Endothelial cell of umbilical vein (primary cell): ENCODE data around the gene PPP1R18. TPM values are rescaled to one million over a fixed set of nuclear protein-coding genes. Genes with fewer than 3 reads are reported as not detected.

Experiments
- BruUV-seq: library from RNA; stranded (reverse); fragments of 400-500 nt; replicated peaks from 2 replicates; lab custom pipeline; 2021; lab: Mats Ljungman, UMichigan
- CTCF ChIA-PET: fragments of 300-600, 350-600 bp; sonication (Branson Sonifier 250); formaldehyde crosslinking; loops from one replicate; lab custom pipeline; 2021; ENCODE audit warnings: antibody characterized with exemption, inconsistent platforms; lab: Charles Lee
- POLR2A ChIA-PET: fragments of 300-600, 350-600 bp; sonication (Branson Sonifier 250); formaldehyde crosslinking; loops from one replicate; lab custom pipeline; 2021; ENCODE audit warnings: antibody characterized with exemption, inconsistent platforms; lab: Charles Lee
- DNase-seq: peaks from one replicate; pipeline ENCODE4 v3.0.0-alpha.2; 2011; ENCODE audit warnings: low read depth, low spot score
- FAIRE-seq: peaks from 2 replicates; lab custom pipeline; 2011; peaks lifted over from hg19 to GRCh38; lab: Jason Lieb, UNC
- H2AFZ ChIP-seq: 2 replicates; pipeline ENCODE4 v1.6.0; 2012; ENCODE audit warnings: low read depth, low read length, control low read depth, inconsistent platforms
- H3K27ac ChIP-seq: 2 replicates; pipeline ENCODE4 v1.5.1; 2011; ENCODE audit warnings: low read depth, mild to moderate bottlenecking, control low read depth, low read length, moderate library complexity; ENCODE audit not compliant: insufficient read depth
- H3K27me3 ChIP-seq, 2 experiments: 2 replicates each; pipeline versions ENCODE4 v1.6.0 to v1.6.1; 2011; ENCODE audit warnings: low read length in 2 of 2, mixed read lengths in 1 of 2; ENCODE audit not compliant: control insufficient read depth in 2 of 2, insufficient read depth in 2 of 2
- H3K36me3 ChIP-seq, 2 experiments: 2 replicates in 1 of 2; 3 replicates in 1 of 2; pipeline ENCODE4 v1.5.1; 2011; ENCODE audit warnings: low read length in 2 of 2, mild to moderate bottlenecking in 1 of 2, moderate library complexity in 1 of 2; ENCODE audit not compliant: control insufficient read depth in 2 of 2, insufficient read depth in 2 of 2; ENCODE audit errors: extremely low read depth in 1 of 2
- H3K4me1 ChIP-seq: 3 replicates; pipeline ENCODE4 v1.5.1; 2011; ENCODE audit warnings: mild to moderate bottlenecking, low read length; ENCODE audit not compliant: control insufficient read depth, insufficient read depth; ENCODE audit errors: extremely low read depth
- H3K4me2 ChIP-seq: 2 replicates; pipeline ENCODE4 v1.6.1; 2011; ENCODE audit warnings: low read length, control low read depth, mixed read lengths; ENCODE audit not compliant: insufficient read depth
- H3K4me3 ChIP-seq, 3 experiments: fragments of 200-600 bp in 1 of 3; sonication (generic), shearing (Covaris generic) in 1 of 3; replicated peaks in 1 of 3; 2 replicates each; pipeline ENCODE4 v1.5.1; 2011 to 2016; ENCODE audit warnings: control low read depth in 3 of 3, low read length in 3 of 3, mild to moderate bottlenecking in 2 of 3, inconsistent platforms in 1 of 3, low read depth in 1 of 3, moderate library complexity in 1 of 3; ENCODE audit not compliant: insufficient read depth in 1 of 3
- H3K79me2 ChIP-seq: 2 replicates; pipeline ENCODE4 v1.6.0; 2012; ENCODE audit warnings: low read length, inconsistent platforms; ENCODE audit not compliant: control insufficient read depth, insufficient read depth
- H3K9ac ChIP-seq: replicated peaks from 2 replicates; pipeline ENCODE3; 2011; ENCODE audit warnings: low read length, control low read depth; ENCODE audit not compliant: insufficient read depth; ENCODE audit errors: extremely low read depth
- H3K9me1 ChIP-seq: replicated peaks from 3 replicates; pipeline ENCODE4 v1.6.0; 2011; ENCODE audit warnings: mild to moderate bottlenecking, low read length; ENCODE audit not compliant: control insufficient read depth, insufficient read depth; ENCODE audit errors: extremely low read depth
- H3K9me3 ChIP-seq: replicated peaks from 2 replicates; pipeline ENCODE4 v1.5.1; 2012; ENCODE audit warnings: low read length, inconsistent platforms; ENCODE audit not compliant: control insufficient read depth, insufficient read depth
- H4K20me1 ChIP-seq: replicated peaks from 2 replicates; pipeline ENCODE3; 2011; ENCODE audit warnings: mild to moderate bottlenecking, low read length; ENCODE audit not compliant: control insufficient read depth, insufficient read depth; ENCODE audit errors: extremely low read depth
- EZH2 ChIP-seq: IDR thresholded peaks from 2 replicates; pipeline ENCODE4 v1.6.1; 2012; ENCODE audit warnings: borderline replicate concordance, low read depth, mild to moderate bottlenecking, moderate library complexity, low read length, inconsistent platforms; ENCODE audit not compliant: severe bottlenecking
- FOS ChIP-seq: IDR thresholded peaks from 2 replicates; pipeline ENCODE4 v1.6.1; 2011; ENCODE audit warnings: mild to moderate bottlenecking, low read length, moderate library complexity, borderline replicate concordance; ENCODE audit not compliant: insufficient read depth
- GATA2 ChIP-seq: IDR thresholded peaks from 2 replicates; pipeline ENCODE4 v1.7.0; 2011; ENCODE audit warnings: low read depth, mild to moderate bottlenecking, moderate library complexity, mixed read lengths, low read length; ENCODE audit not compliant: insufficient read length, insufficient read depth
- JUN ChIP-seq: IDR thresholded peaks from 2 replicates; pipeline ENCODE4 v1.6.1; 2011; ENCODE audit warnings: borderline replicate concordance, low read depth; ENCODE audit not compliant: insufficient read length, insufficient read depth
- MYC ChIP-seq: IDR thresholded peaks from one replicate; pipeline ENCODE4 v1.6.1; 2011; ENCODE audit warnings: mild to moderate bottlenecking, low read depth, low read length
- POLR2A ChIP-seq: IDR thresholded peaks from 2 replicates; pipeline ENCODE4 v1.6.1; 2012; ENCODE audit warnings: low read depth, mild to moderate bottlenecking, control low read depth, low read length
- POLR2AphosphoS5 ChIP-seq: IDR thresholded peaks from 2 replicates; pipeline ENCODE4 v1.6.1; 2012; ENCODE audit warnings: low read depth, mild to moderate bottlenecking, control low read depth, low read length, moderate library complexity; ENCODE audit not compliant: insufficient read depth
- dilution Hi-C: fragments of 300-500 bp; cut with MboI; formaldehyde crosslinking; loops from one replicate; pipeline ENCODE4 v1.15.0; 2019; ENCODE audit warnings: low sequenced_read_pairs; ENCODE audit not compliant: extremely low pct_ligation_motif_present
- intact Hi-C: fragments of 100-400 bp; cut with micrococcal nuclease; formaldehyde crosslinking; loops from one replicate; pipeline ENCODE4 v1.10.0; 2022
- polyA plus RNA-seq, 4 experiments: library from polyadenylated mRNA; depleted of rRNA in 3 of 4; stranded (reverse) in 3 of 4; unstranded in 1 of 4; fragments of >200 nt; gene quantifications; 2 replicates each; pipeline versions ENCODE4 v1.2.1 to v1.2.3, GENCODE V29; 2011 to 2012; ENCODE audit warnings: missing spikeins in 1 of 4
- total RNA-seq: library from RNA; stranded (reverse); gene quantifications from 2 replicates; pipeline ENCODE4 v1.2.3, GENCODE V29; 2021
- TF ChIP-seq, protein P1 (sequence below): IDR thresholded peaks from 2 replicates; pipeline ENCODE4 v1.6.1; 2011; ENCODE audit not compliant: insufficient read depth, insufficient read length
- TF ChIP-seq, protein P2 (sequence below), 2 donors: IDR thresholded peaks; 1 replicate in 1 of 2; 2 replicates in 1 of 2; pipeline ENCODE4 v1.5.1; 2011; ENCODE audit warnings: low read length in 2 of 2, mild to moderate bottlenecking in 2 of 2, moderate library complexity in 2 of 2, control low read depth in 1 of 2, inconsistent platforms in 1 of 2, low read depth in 1 of 2; ENCODE audit not compliant: insufficient read depth in 1 of 2; ENCODE audit errors: extremely low read depth in 1 of 2

PPP1R18 gene
- total and polyA plus RNA-seq, 2 donors (not counting 3 experiments of a cell fraction or from before 2014, with no cell fraction given): 136 to 173 TPM

DNA sequence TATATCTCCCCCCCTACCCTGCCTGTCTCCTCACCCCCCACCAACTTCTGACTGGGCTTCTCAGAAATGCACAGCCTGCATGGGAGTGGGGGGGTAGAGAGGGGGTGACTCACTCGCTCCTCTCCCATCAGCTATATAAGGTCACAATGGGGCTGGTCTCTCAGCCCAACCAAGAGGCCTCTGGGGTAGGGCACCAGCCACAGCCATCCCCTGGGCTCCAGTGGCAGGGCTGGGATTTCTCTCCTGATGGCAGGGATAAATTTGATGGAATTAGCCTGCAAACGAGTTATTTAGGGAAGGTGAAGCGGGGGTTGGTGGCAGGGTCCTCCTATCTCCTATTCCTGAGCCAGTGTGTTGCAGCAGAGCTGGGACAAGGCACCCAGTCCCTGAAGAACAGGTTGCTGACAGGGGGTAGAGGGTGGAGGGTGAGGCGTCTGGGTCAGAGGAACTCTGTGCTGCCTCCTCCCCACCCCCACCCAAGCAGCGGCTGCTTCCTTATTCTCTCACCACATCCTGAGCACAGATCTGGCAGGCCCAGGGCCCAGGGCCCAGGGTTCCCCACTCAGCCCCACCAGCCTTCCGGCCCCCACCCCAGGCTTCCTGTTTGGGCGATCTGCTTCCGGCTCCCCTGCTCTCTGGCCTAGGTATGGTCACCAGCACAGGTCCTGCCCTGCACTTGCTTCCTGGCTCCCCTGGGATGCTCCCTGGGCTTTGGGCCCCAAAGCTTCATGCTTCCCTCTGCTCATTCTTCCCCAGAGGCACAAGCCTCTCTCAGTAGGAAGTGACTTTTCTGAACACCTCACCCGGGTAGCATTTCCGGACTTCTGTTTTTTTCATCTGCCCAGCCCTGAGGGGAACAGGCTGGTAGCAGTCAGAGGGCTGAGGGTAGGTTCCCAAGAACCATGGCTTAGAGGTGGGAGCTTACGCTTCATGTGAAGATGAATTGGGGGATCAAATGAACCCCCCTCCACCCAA is 4.0 kb downstream of the PPP1R18 start:
- FAIRE-seq: peak; percentile 98
- CTCF ChIA-PET: interaction anchor here (0.6 to 6.6 kb wide), 8 partner anchors 9 to 405 kb away, joined by 3 to 296 read pairs (median 10); partner anchors contain the start of genes DHX16, MDC1 and TUBB
- Histone ChIP-seq H3K4me2 (peak overlapping the region; percentile 85), H3K36me3 (peaks cover 4 to 5% of the 10 kb centered on the region in 2 experiments), H4K20me1 (no peaks in the 10 kb centered on the region), H3K4me3 (peak overlapping the region; percentile 81 to 93 (median 87)), H3K9ac (peak overlapping the region; percentile 91), H3K79me2 (peaks cover 87% of the 10 kb centered on the region), H3K9me3 (no peaks in the 10 kb centered on the region), H3K9me1 (no peaks in the 10 kb centered on the region), H2AFZ (no peak overlapping the region), H3K27me3 (no peaks in the 10 kb centered on the region), H3K27ac (peak overlapping the region; percentile 94), H3K4me1 (peaks cover 34% of the 10 kb centered on the region)
- DNase-seq: peak; percentile 89
- TF ChIP-seq, protein P1, sequence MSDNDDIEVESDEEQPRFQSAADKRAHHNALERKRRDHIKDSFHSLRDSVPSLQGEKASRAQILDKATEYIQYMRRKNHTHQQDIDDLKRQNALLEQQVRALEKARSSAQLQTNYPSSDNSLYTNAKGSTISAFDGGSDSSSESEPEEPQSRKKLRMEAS: no peak
- TF ChIP-seq EZH2 (no peak), JUN (peak; percentile 63), POLR2AphosphoS5 (peak; percentile 95), FOS (peak; percentile 83), POLR2A (peak; percentile 68), GATA2 (no peak), MYC (no peak)
- TF ChIP-seq, protein P2, sequence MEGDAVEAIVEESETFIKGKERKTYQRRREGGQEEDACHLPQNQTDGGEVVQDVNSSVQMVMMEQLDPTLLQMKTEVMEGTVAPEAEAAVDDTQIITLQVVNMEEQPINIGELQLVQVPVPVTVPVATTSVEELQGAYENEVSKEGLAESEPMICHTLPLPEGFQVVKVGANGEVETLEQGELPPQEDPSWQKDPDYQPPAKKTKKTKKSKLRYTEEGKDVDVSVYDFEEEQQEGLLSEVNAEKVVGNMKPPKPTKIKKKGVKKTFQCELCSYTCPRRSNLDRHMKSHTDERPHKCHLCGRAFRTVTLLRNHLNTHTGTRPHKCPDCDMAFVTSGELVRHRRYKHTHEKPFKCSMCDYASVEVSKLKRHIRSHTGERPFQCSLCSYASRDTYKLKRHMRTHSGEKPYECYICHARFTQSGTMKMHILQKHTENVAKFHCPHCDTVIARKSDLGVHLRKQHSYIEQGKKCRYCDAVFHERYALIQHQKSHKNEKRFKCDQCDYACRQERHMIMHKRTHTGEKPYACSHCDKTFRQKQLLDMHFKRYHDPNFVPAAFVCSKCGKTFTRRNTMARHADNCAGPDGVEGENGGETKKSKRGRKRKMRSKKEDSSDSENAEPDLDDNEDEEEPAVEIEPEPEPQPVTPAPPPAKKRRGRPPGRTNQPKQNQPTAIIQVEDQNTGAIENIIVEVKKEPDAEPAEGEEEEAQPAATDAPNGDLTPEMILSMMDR (IDR thresholded peaks at IDR 0.05; ENCODE audit: extremely low read depth in 1 of 2, insufficient read depth in 1 of 2, low read depth in 1 of 2, low read length in 2 of 2): no peak
- intact Hi-C loops (loop anchor here (1.0 to 2.0 kb wide), 3 partner anchors 35 to 404 kb away; partner anchors contain the start of gene MDC1), dilution Hi-C loops (no loop called here)
- POLR2A ChIA-PET: interaction anchor here (0.5 to 3.7 kb wide), 4 partner anchors 10 to 154 kb away, joined by 3 to 34 read pairs (median 12); partner anchors contain the start of genes DHX16 and MDC1
- BruUV-seq: no TSS peak
